ENCODE data around the gene FIG4.

Gene FIG4

GRCh38 chr6:109783250-109783986 is 92.3 kb downstream of the FIG4 start:
- peak; percentile 41 for DNase-seq
- in situ Hi-C loops (cut with MboI; ENCODE audit: low pct_unique_long_range_greater_than_20kb, low sequenced_read_pairs), result no loop called here

GRCh38 chr6:109787312-109787711 is 96.2 kb downstream of the FIG4 start:
- in situ Hi-C loops (cut with MboI; ENCODE audit: low pct_unique_long_range_greater_than_20kb, low sequenced_read_pairs), result no loop called here
- no peak for DNase-seq

DNA sequence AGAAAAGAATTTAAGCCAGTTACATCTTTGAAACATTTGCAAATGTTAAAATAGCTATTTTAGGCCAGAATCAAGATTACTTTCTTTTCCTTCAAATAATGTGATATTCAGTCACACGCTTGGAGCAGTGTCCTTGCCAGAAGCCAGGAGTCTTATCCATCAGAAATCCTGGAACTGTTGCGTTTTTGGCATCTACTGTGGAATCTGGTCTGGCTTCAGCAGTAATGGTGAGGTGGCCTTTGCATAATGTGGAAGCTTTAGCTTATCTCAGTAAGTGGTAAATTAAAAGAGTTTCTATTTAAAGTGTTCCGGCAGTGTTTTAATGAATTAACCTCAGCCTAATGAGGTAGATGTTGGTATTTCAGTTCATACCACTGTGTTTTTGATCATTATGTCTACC is 97.6 kb downstream of the FIG4 start:
- in situ Hi-C loops (cut with MboI; ENCODE audit: low pct_unique_long_range_greater_than_20kb, low sequenced_read_pairs), result no loop called here
- no peak for DNase-seq

- in situ Hi-C loops (cut with MboI; ENCODE audit: low pct_unique_long_range_greater_than_20kb, low sequenced_read_pairs), result no loop called here
- DNase-seq, result no peak
Measured at GRCh38 chr6:109790131-109790530, 99.0 kb downstream of the FIG4 start.

DNA sequence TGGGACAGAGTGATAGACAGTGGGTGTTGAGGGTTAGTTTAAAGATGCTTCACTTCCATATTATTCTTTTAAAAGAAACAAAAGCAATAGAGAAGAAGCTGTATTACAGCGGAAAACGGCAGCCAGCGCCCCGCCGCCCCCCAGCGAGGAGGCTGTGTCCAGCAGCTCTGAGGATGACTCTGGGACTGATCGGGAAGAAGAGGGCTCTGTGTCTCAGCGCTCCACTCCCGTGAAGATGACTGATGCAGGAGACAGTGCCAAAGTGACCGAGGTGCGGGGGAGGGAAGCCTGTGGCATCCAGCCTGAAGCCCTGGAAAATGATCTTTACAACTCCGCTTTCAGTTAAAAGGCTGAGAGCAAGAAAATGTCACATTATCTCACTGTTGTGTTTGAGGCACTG is 100.2 kb downstream of the FIG4 start:
- no peak for DNase-seq
- in situ Hi-C loops (cut with MboI; ENCODE audit: low pct_unique_long_range_greater_than_20kb, low sequenced_read_pairs), result no loop called here

GRCh38 chr6:109793021-109793420 is 101.9 kb downstream of the FIG4 start:
- in situ Hi-C loops (cut with MboI; ENCODE audit: low pct_unique_long_range_greater_than_20kb, low sequenced_read_pairs), result no loop called here

GRCh38 chr6:109793792-109794191 is 102.7 kb downstream of the FIG4 start:
- no peak for DNase-seq
- in situ Hi-C loops (cut with MboI; ENCODE audit: low pct_unique_long_range_greater_than_20kb, low sequenced_read_pairs), result no loop called here

More at GRCh38 chr6:109793021-109793420, 101.9 kb downstream of the FIG4 start:
- no peak for DNase-seq

DNA sequence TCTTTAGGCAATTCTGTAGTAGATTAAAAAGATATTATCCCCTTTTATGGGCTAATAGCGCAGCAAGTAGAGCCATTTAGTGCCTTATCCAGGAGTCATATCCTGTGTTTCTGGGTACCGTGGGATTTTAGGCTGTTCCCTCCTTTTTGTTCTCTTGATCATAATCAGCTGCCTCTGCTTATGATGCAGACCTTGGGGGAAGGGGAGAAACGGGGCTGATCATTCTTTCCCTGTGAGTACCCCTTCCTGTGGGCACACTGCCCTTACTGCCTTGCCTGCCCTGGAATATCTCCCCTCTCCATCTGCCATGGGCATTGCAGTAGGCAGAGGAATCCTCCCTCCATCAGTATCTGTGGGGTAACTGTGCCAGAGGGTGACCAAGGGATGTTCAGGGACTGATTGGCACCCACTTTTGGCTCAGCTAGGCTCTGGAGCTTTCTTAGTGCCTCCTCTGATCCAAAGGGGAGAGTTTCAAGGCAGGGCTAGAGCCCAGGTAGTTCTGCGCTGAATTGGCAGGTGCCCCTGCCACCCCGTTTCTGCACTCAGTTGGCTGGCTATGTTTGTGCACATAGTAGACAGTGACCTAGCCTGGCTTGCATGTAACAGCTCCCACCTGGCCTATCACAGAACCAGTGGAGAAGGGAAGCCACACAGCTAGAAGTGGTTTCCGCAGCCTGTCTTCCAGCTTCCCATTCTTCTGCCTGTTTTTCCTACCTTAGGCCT is 103.3 kb downstream of the FIG4 start:
- DNase-seq, result no peak
- in situ Hi-C loops (cut with MboI; ENCODE audit: low pct_unique_long_range_greater_than_20kb, low sequenced_read_pairs), result no loop called here

- in situ Hi-C loops (cut with MboI; ENCODE audit: low pct_unique_long_range_greater_than_20kb, low sequenced_read_pairs), result no loop called here
Measured at GRCh38 chr6:109795994-109796555, 105.0 kb downstream of the FIG4 start.

DNA sequence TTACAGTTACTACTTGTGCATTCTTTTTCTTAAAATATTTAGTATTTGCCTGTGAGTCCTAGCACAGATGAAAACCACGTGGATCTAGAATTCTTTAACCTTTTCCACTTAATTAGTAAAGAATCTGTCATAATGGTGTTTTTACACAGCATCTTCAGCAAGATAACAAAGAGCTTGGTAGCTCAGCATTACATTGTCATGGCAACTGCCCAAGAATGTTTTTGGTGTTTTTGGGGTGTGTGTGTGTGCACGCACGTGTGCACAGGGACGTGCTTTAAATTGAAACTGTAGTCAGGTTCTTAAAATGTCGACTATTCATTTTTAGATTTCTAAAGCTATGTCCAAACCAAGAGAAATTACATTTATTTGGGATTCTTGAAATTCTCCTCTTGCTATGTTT is 108.0 kb downstream of the FIG4 start:
- DNase-seq, result no peak
- in situ Hi-C loops (cut with MboI; ENCODE audit: low pct_unique_long_range_greater_than_20kb, low sequenced_read_pairs), result no loop called here

More at GRCh38 chr6:109795994-109796555, 105.0 kb downstream of the FIG4 start:
- DNase-seq, result no peak

DNA sequence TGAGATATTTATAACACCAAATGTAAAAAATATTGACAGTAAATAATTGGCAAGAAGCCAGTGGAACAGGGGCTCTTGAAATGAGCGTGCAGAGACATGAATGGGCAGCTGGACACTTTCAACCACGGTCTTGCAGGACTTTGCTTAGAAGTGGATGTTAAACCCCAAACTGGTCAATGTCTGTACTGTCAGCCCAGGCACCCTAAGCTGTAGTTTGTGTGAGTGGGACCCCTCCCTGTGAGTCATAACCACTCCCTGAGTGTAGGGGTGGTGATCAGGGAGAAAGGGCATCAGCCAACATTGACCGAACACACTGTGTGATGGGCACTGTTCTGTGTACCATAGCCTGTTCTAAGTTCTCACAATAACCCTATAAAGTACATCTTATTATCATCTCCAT is 108.6 kb downstream of the FIG4 start:
- in situ Hi-C loops (cut with MboI; ENCODE audit: low pct_unique_long_range_greater_than_20kb, low sequenced_read_pairs), result no loop called here
- DNase-seq, result no peak

DNA sequence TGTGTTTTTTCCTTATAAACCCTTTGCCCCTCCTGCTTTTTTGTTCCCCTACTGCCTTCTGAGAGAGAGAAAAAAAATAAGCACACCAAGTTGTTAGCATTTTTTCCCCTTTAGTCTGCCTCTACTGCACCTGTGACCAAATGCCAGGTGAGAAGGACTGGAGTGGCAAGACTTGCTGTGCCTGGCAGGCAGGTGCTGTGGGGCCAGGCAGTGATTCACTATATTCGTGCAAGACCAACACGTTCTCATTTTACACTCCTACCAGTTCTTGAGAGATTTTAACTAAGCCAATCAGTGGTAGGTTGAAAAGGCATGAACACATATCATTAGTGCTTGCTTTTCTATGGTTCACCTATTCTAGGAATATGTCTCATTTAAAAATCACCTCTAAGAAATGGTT is 109.7 kb downstream of the FIG4 start:
- no peak for DNase-seq
- in situ Hi-C loops (cut with MboI; ENCODE audit: low pct_unique_long_range_greater_than_20kb, low sequenced_read_pairs), result no loop called here

- DNase-seq, result no peak
- in situ Hi-C loops (cut with MboI; ENCODE audit: low pct_unique_long_range_greater_than_20kb, low sequenced_read_pairs), result no loop called here
Measured at GRCh38 chr6:109801794-109802193, 110.7 kb downstream of the FIG4 start.

- no peak for DNase-seq
- in situ Hi-C loops (cut with MboI; ENCODE audit: low pct_unique_long_range_greater_than_20kb, low sequenced_read_pairs), result no loop called here
Measured at GRCh38 chr6:109804020-109804419, 112.9 kb downstream of the FIG4 start.

DNA sequence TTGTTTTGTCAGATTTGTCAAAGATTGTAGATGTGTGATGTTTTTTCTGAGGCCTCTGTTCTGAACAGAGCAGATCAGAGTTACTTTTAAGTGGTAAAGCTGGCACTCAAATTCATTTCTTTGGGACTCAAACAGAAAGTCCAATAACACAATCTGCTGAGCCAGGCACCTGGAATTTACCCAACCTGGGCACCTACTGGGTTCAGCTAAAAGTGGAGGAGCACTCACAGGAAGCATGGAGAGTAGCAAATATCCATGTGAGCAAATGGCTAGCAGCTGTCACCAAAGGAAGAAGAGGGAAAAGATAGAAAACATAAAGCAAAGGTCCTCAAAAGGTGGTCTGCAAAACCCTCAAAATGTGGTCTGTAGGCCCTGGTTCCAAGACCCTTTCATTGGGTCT is 116.8 kb downstream of the FIG4 start:
- in situ Hi-C loops (cut with MboI; ENCODE audit: low pct_unique_long_range_greater_than_20kb, low sequenced_read_pairs), result no loop called here
- DNase-seq, result no peak

GRCh38 chr6:109808837-109809236 is 117.7 kb downstream of the FIG4 start:
- in situ Hi-C loops (cut with MboI; ENCODE audit: low pct_unique_long_range_greater_than_20kb, low sequenced_read_pairs), result no loop called here
- no peak for DNase-seq

DNA sequence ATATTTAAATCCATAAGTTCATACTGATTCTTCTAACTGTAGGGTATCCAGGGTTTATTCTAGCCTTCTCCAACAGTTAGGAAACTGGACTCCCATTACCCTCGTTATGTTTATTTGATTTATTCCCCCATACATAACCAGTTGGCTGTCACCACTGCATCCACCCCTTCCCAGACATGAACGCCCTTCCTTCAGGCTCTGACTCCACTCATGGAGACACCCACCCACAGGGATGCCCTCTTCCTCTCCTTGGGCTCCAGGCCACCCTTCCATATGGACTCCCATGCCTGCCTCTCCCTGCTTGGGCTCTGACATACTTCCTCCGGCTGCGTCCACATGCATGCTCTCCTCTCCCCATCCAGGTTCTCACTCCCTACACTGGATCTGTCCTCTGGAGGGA is 124.0 kb downstream of the FIG4 start:
- no peak for DNase-seq
- in situ Hi-C loops (cut with MboI; ENCODE audit: low pct_unique_long_range_greater_than_20kb, low sequenced_read_pairs), result no loop called here

- no peak for DNase-seq
- in situ Hi-C loops (cut with MboI; ENCODE audit: low pct_unique_long_range_greater_than_20kb, low sequenced_read_pairs), result no loop called here
Measured at GRCh38 chr6:109816452-109817374, 125.6 kb downstream of the FIG4 start.

- in situ Hi-C loops (cut with MboI; ENCODE audit: low pct_unique_long_range_greater_than_20kb, low sequenced_read_pairs), result no loop called here
- no peak for DNase-seq
Measured at GRCh38 chr6:109820706-109821350, 129.7 kb downstream of the FIG4 start.
